OCI-LY3 (cell line): ENCODE results near the gene FAM227B.

Experiments
- H2AFZ ChIP-seq: fragments of 200-600, 300-600 bp; shearing (Covaris generic); 2 replicates; pipeline ENCODE4 v1.6.0; 2014; ENCODE audit warnings: antibody characterized with exemption, low read depth, low read length
- H3K27ac ChIP-seq: fragments of 200-600, 300-600 bp; sonication (generic); 2 replicates; pipeline ENCODE4 v1.5.1; 2014; ENCODE audit warnings: mild to moderate bottlenecking, low read length, moderate library complexity, mixed read lengths
- H3K27me3 ChIP-seq: fragments of 200-600, 300-600 bp; sonication (generic); 2 replicates; pipeline ENCODE4 v1.6.1; 2014; ENCODE audit warnings: low read depth, low read length, mixed read lengths
- H3K36me3 ChIP-seq: fragments of 200-600, 300-600 bp; sonication (generic); replicated peaks from 2 replicates; pipeline ENCODE3; 2014; ENCODE audit warnings: low read depth, low read length, mixed read lengths
- H3K4me1 ChIP-seq: fragments of 300-600, 200-600 bp; sonication (generic); 2 replicates; pipeline ENCODE4 v1.6.1; 2014; ENCODE audit warnings: low read length, mixed read lengths
- H3K4me2 ChIP-seq: fragments of 200-600, 300-600 bp; sonication (generic); 2 replicates; pipeline ENCODE4 v1.6.1; 2014; ENCODE audit warnings: low read length, mixed read lengths
- H3K4me3 ChIP-seq: fragments of 300-600, 200-600 bp; sonication (generic); 2 replicates; pipeline ENCODE4 v1.5.1; 2014; ENCODE audit warnings: antibody characterized with exemption, mild to moderate bottlenecking, low read length, moderate library complexity
- H3K79me2 ChIP-seq: fragments of 300-600, 200-600 bp; shearing (Covaris generic); 2 replicates; pipeline ENCODE4 v1.6.1; 2014; ENCODE audit warnings: mild to moderate bottlenecking, low read length, mixed read lengths
- H3K9ac ChIP-seq: fragments of 300-600, 200-600 bp; shearing (Covaris generic); 2 replicates; pipeline ENCODE4 v1.6.0; 2014; ENCODE audit warnings: mild to moderate bottlenecking, low read length, moderate library complexity
- H3K9me3 ChIP-seq: fragments of 200-600, 300-600 bp; shearing (Covaris generic); 2 replicates; pipeline ENCODE4 v1.6.1; 2014; ENCODE audit warnings: low read length, mixed read lengths; ENCODE audit not compliant: insufficient read depth
- H4K20me1 ChIP-seq: fragments of 200-600, 300-600 bp; sonication (generic); 2 replicates; pipeline ENCODE4 v1.6.1; 2016; ENCODE audit warnings: low read length, mixed read lengths; ENCODE audit not compliant: insufficient read depth
- CTCF ChIP-seq: fragments of 200-600, 300-600 bp; sonication (generic); IDR thresholded peaks from 2 replicates; pipeline ENCODE4 v1.5.1; 2014; ENCODE audit warnings: antibody characterized with exemption, low read length, low read depth
- EZH2phosphoT487 ChIP-seq: fragments of 200-600 bp; shearing (Covaris generic); IDR thresholded peaks from 2 replicates; pipeline ENCODE4 v1.6.1; 2018; ENCODE audit warnings: antibody characterized with exemption, mixed run types, low read depth

The FAM227B gene

DNA sequence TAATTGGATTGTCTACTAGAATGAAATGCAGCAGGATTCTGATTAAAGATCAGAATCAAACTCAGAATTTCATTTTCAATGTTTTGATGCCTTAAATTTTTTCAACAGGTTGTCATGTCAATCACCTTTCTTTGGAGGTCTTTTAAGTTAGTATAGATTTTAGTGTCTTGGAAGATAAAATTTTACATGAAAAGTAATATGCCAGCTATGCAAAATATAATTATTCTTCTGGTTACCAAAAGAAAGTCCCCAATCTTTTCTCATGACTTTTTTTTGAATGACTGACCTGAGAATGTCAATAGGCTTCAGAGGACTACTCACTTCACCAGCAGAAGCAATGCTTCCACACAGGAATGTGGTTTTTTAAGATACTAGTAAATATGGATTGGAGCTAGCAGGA is 193.2 kb downstream of the FAM227B start:
- no peak overlapping the region for H2AFZ ChIP-seq
- no peaks in the 10 kb centered on the region for H3K9me3 ChIP-seq
- no peak overlapping the region for H3K27ac ChIP-seq
- TF ChIP-seq EZH2phosphoT487 (no peak), CTCF (no peak)
- H3K9ac ChIP-seq, result no peak overlapping the region
- no peaks in the 10 kb centered on the region for H4K20me1 ChIP-seq
- H3K36me3 ChIP-seq, result no peaks in the 10 kb centered on the region
- 0 out of 2 replicates have a peak, but pooled peaks cover 3% of the 10 kb centered on the region for H3K27me3 ChIP-seq
- no peak overlapping the region for H3K4me2 ChIP-seq
- no peaks in the 10 kb centered on the region for H3K79me2 ChIP-seq
- H3K4me3 ChIP-seq, result no peak overlapping the region
- no peaks in the 10 kb centered on the region for H3K4me1 ChIP-seq

- Histone ChIP-seq H3K27me3 (0 out of 2 replicates have a peak, but pooled peaks cover 3% of the 10 kb centered on the region), H3K27ac (no peak overlapping the region), H2AFZ (no peak overlapping the region), H3K9ac (no peak overlapping the region), H3K36me3 (no peaks in the 10 kb centered on the region), H4K20me1 (no peaks in the 10 kb centered on the region), H3K79me2 (no peaks in the 10 kb centered on the region), H3K4me3 (no peak overlapping the region), H3K9me3 (no peaks in the 10 kb centered on the region), H3K4me1 (no peaks in the 10 kb centered on the region), H3K4me2 (no peak overlapping the region)
- no peak for TF ChIP-seq CTCF
- no peak for TF ChIP-seq EZH2phosphoT487
These were observed 195.7 kb downstream of the FAM227B start for GRCh38 chr15:49424954-49425353.

GRCh38 chr15:49423901-49424550 is 196.6 kb downstream of the FAM227B start:
- H3K4me2 ChIP-seq, result no peak overlapping the region

GRCh38 chr15:49423021-49423420 is 197.6 kb downstream of the FAM227B start, which contains the start of gene FGF7:
Gene FGF7, plus strand, starts transcription at chr15:49423242. Its CDS starts 1,056 bp downstream, at chr15:49424298.
- no peak within 1 kb of the TSS for H3K27ac ChIP-seq
- 0 out of 2 replicates have a peak, but pooled peaks cover 3% of the 10 kb centered on the region for H3K27me3 ChIP-seq
- no peaks in the 10 kb centered on the region for H3K9me3 ChIP-seq
- H3K36me3 ChIP-seq, result no peaks in the 10 kb centered on the region
- TF ChIP-seq EZH2phosphoT487, result no peak
- TF ChIP-seq CTCF, result no peak
- peak within 1 kb of the TSS; percentile 61 for H2AFZ ChIP-seq
- peak within 1 kb of the TSS; percentile 40 for H3K4me2 ChIP-seq
- H3K4me1 ChIP-seq, result no peaks in the 10 kb centered on the region
- H3K79me2 ChIP-seq, result no peaks in the 10 kb centered on the region
- H4K20me1 ChIP-seq, result no peaks in the 10 kb centered on the region
- peak within 1 kb of the TSS; percentile 33 for H3K4me3 ChIP-seq
- no peak within 1 kb of the TSS for H3K9ac ChIP-seq

More at GRCh38 chr15:49423901-49424550, 196.6 kb downstream of the FAM227B start:
- H3K27ac ChIP-seq, result no peak overlapping the region
- H3K9ac ChIP-seq, result no peak overlapping the region
- H3K36me3 ChIP-seq, result no peaks in the 10 kb centered on the region
- H2AFZ ChIP-seq, result no peak overlapping the region
- H3K4me1 ChIP-seq, result no peaks in the 10 kb centered on the region
- H3K79me2 ChIP-seq, result no peaks in the 10 kb centered on the region
- H3K9me3 ChIP-seq, result no peaks in the 10 kb centered on the region
- H3K27me3 ChIP-seq, result 0 out of 2 replicates have a peak, but pooled peaks cover 3% of the 10 kb centered on the region
- TF ChIP-seq CTCF (no peak), EZH2phosphoT487 (no peak)
- no peaks in the 10 kb centered on the region for H4K20me1 ChIP-seq
- no peak overlapping the region for H3K4me3 ChIP-seq
